22Rv1 (cell line): ENCODE results near the gene RIPK1.
A peak's percentile ranks its signal among the peaks of the same experiment; 100 is the strongest.
"Not testable (repeated sequence)": the region's sequence is repeated elsewhere in the genome, so short reads cannot be mapped to it uniquely, and the experiment has no call there.

Experiments used
- H3K27ac ChIP-seq: fragments of 450-650 bp; 2 replicates; pipeline ENCODE4 v1.5.1; 2017
- ZFX ChIP-seq: fragments of 450-650 bp; IDR thresholded peaks from 2 replicates; pipeline ENCODE4 v1.6.1; 2017; ENCODE audit warnings: antibody characterized with exemption, borderline replicate concordance
- TF ChIP-seq, protein P1 (sequence below): fragments of 450-650 bp; IDR thresholded peaks from 2 replicates; pipeline ENCODE4 v1.5.1; 2017; ENCODE audit warnings: mild to moderate bottlenecking

The RIPK1 gene

DNA sequence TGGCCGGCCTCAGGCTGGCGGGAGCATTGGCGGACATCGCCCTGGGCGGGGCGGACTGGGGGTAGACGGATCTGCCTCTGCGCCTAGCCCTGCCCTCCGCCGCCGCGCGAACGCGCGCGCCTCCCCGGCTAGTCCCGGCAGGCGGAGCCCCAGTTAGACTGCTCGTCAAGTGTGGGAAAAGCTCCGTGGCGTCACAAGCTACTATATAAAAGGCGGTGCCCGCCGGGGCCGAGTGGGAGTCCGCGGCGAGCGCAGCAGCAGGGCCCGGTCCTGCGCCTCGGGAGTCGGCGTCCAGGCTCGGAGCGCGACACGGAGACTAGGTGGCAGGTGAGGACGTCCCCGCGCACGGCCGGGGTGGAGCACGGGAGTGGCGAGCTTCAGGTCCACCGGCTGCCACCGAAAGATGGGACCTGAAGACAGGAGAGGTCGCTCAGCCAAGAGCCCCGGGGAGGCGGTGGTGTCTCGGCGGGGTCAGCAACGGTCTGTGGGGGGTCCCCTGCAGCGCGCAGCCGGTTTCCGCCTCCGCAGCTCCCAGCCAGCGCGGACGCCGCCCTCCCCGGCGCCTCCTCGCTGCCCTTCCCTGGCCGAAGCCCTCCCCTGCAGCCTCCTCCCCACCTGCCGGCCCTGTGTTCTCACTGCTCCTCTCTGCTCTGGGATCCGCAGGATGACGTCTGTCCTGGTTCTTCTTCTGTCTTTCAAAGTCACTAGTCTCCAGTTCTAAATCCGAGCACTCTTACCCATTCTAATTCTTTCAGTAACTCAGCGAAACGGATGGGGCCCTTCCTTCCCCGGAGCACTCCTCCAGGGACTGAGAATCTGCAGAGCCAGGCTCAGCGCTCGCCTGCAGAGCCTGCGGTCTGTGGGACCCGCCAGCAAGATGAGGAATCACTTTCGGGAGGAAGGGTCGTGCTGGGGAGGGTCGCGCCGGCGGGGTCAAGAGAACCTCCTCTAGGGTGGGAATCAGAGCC lies 4.3 kb upstream of the RIPK1 start:
- peak overlapping the region; percentile 76 for H3K27ac ChIP-seq
- no peak for TF ChIP-seq ZFX
- TF ChIP-seq, protein P1, sequence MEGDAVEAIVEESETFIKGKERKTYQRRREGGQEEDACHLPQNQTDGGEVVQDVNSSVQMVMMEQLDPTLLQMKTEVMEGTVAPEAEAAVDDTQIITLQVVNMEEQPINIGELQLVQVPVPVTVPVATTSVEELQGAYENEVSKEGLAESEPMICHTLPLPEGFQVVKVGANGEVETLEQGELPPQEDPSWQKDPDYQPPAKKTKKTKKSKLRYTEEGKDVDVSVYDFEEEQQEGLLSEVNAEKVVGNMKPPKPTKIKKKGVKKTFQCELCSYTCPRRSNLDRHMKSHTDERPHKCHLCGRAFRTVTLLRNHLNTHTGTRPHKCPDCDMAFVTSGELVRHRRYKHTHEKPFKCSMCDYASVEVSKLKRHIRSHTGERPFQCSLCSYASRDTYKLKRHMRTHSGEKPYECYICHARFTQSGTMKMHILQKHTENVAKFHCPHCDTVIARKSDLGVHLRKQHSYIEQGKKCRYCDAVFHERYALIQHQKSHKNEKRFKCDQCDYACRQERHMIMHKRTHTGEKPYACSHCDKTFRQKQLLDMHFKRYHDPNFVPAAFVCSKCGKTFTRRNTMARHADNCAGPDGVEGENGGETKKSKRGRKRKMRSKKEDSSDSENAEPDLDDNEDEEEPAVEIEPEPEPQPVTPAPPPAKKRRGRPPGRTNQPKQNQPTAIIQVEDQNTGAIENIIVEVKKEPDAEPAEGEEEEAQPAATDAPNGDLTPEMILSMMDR = peak; percentile 11; the same call in 1 of the 2 replicates

- TF ChIP-seq, protein P1 = no peak
- TF ChIP-seq ZFX = no peak
- H3K27ac ChIP-seq = no peak overlapping the region
Observed at GRCh38 chr6:3071568-3071967, 3.3 kb downstream of the RIPK1 start.

GRCh38 chr6:3072798-3073197 lies 4.5 kb downstream of the RIPK1 start:
- TF ChIP-seq, protein P1 = no peak
- no peak for TF ChIP-seq ZFX
- no peak overlapping the region for H3K27ac ChIP-seq

GRCh38 chr6:3073382-3073781 lies 5.1 kb downstream of the RIPK1 start:
- H3K27ac ChIP-seq = no peak overlapping the region
- TF ChIP-seq ZFX = no peak
- TF ChIP-seq, protein P1 = no peak

GRCh38 chr6:3075772-3076113 lies 7.4 kb downstream of the RIPK1 start:
- H3K27ac ChIP-seq = peak overlapping the region; percentile 47
- TF ChIP-seq ZFX = no peak

DNA sequence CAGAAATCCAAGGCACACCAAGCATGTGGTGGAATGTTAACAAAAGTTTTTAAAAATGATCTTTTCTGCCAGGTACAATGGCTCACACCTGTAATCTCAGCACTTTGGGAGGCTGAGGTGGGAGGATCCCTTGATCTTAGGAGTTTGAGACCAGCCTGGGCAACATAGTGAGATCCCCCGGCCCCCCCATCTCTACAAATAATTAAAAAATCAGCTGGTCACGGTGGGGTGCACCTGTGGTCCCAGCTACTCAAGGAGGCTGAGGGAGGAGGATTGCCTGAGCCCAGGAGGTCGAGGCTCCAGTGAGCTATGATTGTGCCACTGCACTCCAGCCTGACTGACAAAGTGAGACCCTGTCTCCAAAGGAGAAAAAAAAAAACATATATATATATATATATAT lies 8.0 kb downstream of the RIPK1 start:
- H3K27ac ChIP-seq = no peak overlapping the region

GRCh38 chr6:3077430-3077829 lies 9.1 kb downstream of the RIPK1 start:
- no peak overlapping the region for H3K27ac ChIP-seq
- TF ChIP-seq ZFX = no peak
- TF ChIP-seq, protein P1 = no peak

More for the DNA sequence above, 8.0 kb downstream of the RIPK1 start:
- TF ChIP-seq, protein P1 = no peak
- TF ChIP-seq ZFX = no peak

DNA sequence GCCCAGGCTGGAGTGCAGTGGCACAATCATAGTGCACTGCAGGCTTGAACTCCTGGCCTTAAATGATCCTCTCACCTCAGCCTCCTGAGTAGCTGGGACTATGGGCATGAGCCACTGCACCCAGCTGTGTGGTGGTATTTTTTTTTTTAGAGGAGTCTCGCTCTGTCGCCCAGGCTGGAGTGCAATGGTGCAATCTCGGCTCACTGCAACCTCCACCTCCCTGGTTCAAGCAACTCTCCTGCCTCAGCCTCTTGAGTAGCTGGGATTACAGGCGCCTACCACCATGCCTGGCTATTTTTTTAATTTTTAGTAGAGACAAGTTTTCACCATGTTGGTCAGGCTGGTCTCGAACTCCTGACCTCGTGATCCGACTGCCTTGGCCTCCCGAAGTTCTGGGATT lies 10.7 kb downstream of the RIPK1 start:
- H3K27ac ChIP-seq = not testable (repeated sequence)
